ENCODE results near the gene TBC1D5.
"Not testable (repeated sequence)": the region's sequence is repeated elsewhere in the genome, so short reads cannot be mapped to it uniquely, and the experiment has no call there.

The TBC1D5 gene

GRCh38 chr3:17742102-17742879 lies at the start of gene TBC1D5:
TBC1D5 (minus strand) TSS chr3:17742631; CDS start chr3:17508570, 234,061 bp downstream.
- DNase-seq: peak; percentile 91

GRCh38 chr3:17783426-17783825 lies 41.0 kb upstream of the TBC1D5 start:
- DNase-seq: no peak

- no peak for DNase-seq
Observed at GRCh38 chr3:17782751-17783150, 40.3 kb upstream of the TBC1D5 start.

- DNase-seq: not testable (repeated sequence)
Observed at GRCh38 chr3:17780369-17780768, 37.9 kb upstream of the TBC1D5 start.

- DNase-seq: not testable (repeated sequence)
Observed at GRCh38 chr3:17779304-17780250, 37.1 kb upstream of the TBC1D5 start.

- DNase-seq: not testable (repeated sequence)
Observed at GRCh38 chr3:17777326-17777725, 34.9 kb upstream of the TBC1D5 start.

GRCh38 chr3:17775073-17775472 lies 32.6 kb upstream of the TBC1D5 start:
- DNase-seq: no peak

GRCh38 chr3:17774180-17774910 lies 31.9 kb upstream of the TBC1D5 start:
- DNase-seq: peak; percentile 35

- no peak for DNase-seq
Observed at GRCh38 chr3:17772556-17772955, 30.1 kb upstream of the TBC1D5 start.

- no peak for DNase-seq
Observed at GRCh38 chr3:17771177-17772017, 29.0 kb upstream of the TBC1D5 start.

- no peak for DNase-seq
Observed at GRCh38 chr3:17770682-17771081, 28.3 kb upstream of the TBC1D5 start.

- no peak for DNase-seq
Observed at GRCh38 chr3:17765819-17766472, 23.5 kb upstream of the TBC1D5 start.

GRCh38 chr3:17761563-17761962 lies 19.1 kb upstream of the TBC1D5 start:
- no peak for DNase-seq

- no peak for DNase-seq
Observed at GRCh38 chr3:17759901-17760300, 17.5 kb upstream of the TBC1D5 start.

GRCh38 chr3:17755836-17756235 lies 13.4 kb upstream of the TBC1D5 start:
- no peak for DNase-seq

- DNase-seq: no peak
Observed at GRCh38 chr3:17753632-17753992, 11.2 kb upstream of the TBC1D5 start.

GRCh38 chr3:17752876-17753631 lies 10.6 kb upstream of the TBC1D5 start:
- DNase-seq: no peak

- DNase-seq: no peak
Observed at GRCh38 chr3:17752436-17752835, 10.0 kb upstream of the TBC1D5 start.

GRCh38 chr3:17749705-17750293 lies 7.4 kb upstream of the TBC1D5 start:
- DNase-seq: no peak

GRCh38 chr3:17749281-17749680 lies 6.8 kb upstream of the TBC1D5 start:
- no peak for DNase-seq

- no peak for DNase-seq
Observed at GRCh38 chr3:17747890-17748247, 5.4 kb upstream of the TBC1D5 start.
